Osteoblast (primary cell): Measurements from ENCODE around the gene MCFD2. TPM values are rescaled to one million over a fixed set of nuclear protein-coding genes. Genes with fewer than 3 reads are reported as not detected.
A peak's percentile ranks its signal among the peaks of the same experiment; 100 is the strongest.

Experiments
- DNase-seq: peaks from one replicate; pipeline ENCODE4 v3.0.0; 2011; ENCODE audit warnings: low spot score, mixed read lengths; ENCODE audit not compliant: insufficient read length; ENCODE audit errors: missing footprints
- H2AFZ ChIP-seq: 2 replicates; pipeline ENCODE4 v1.6.0; 2011; ENCODE audit warnings: mild to moderate bottlenecking, low read length
- H3K27ac ChIP-seq: 2 replicates; pipeline ENCODE4 v1.5.1; 2011; ENCODE audit warnings: mild to moderate bottlenecking, low read depth, low read length, moderate library complexity
- H3K27me3 ChIP-seq: 2 replicates; pipeline ENCODE4 v1.6.0; 2012; ENCODE audit warnings: mild to moderate bottlenecking, control low read depth, inconsistent platforms, low read length, moderate library complexity; ENCODE audit not compliant: insufficient read depth
- H3K36me3 ChIP-seq: 2 replicates; pipeline ENCODE4 v1.5.1; 2011; ENCODE audit warnings: mild to moderate bottlenecking, low read length, control low read depth, moderate library complexity; ENCODE audit not compliant: insufficient read depth
- H3K4me1 ChIP-seq: 2 replicates; pipeline ENCODE4 v1.5.1; 2011; ENCODE audit warnings: mild to moderate bottlenecking, low read length, control low read depth, moderate library complexity; ENCODE audit not compliant: insufficient read depth
- H3K4me2 ChIP-seq: 2 replicates; pipeline ENCODE4 v1.6.0; 2011; ENCODE audit warnings: mild to moderate bottlenecking, low read length; ENCODE audit not compliant: insufficient read depth
- H3K4me3 ChIP-seq: fragments of 200-600 bp; sonication (generic); 3 replicates; pipeline ENCODE4 v1.5.1; 2012; ENCODE audit warnings: mild to moderate bottlenecking, low read length, inconsistent platforms; ENCODE audit not compliant: insufficient read depth
- H3K79me2 ChIP-seq: 2 replicates; pipeline ENCODE4 v1.6.0; 2012; ENCODE audit warnings: mild to moderate bottlenecking, low read length, control low read depth, inconsistent platforms; ENCODE audit not compliant: insufficient read depth
- H3K9me3 ChIP-seq: 2 replicates; pipeline ENCODE4 v1.5.1; 2011; ENCODE audit warnings: low read depth, low read length, control low read depth
- H4K20me1 ChIP-seq: 2 replicates; pipeline ENCODE4 v1.6.0; 2012; ENCODE audit warnings: mild to moderate bottlenecking, low read length, control low read depth; ENCODE audit not compliant: insufficient read depth
- CTCF ChIP-seq: IDR thresholded peaks from 2 replicates; pipeline ENCODE4 v1.5.1; 2011; ENCODE audit warnings: mild to moderate bottlenecking, low read depth, low read length, moderate library complexity; ENCODE audit errors: extremely low read depth
- total RNA-seq: library from RNA; depleted of rRNA; stranded (reverse); fragments of >200 nt; gene quantifications from 2 replicates; pipeline ENCODE4 v1.2.3, GENCODE V29; 2012

The MCFD2 gene
- total RNA-seq, 1 donor = 136 TPM

GRCh38 chr2:46955764-46956163 is 40.2 kb upstream of the MCFD2 start:
- Histone ChIP-seq H3K36me3 (peaks cover 81% of the 10 kb centered on the region), H3K79me2 (peaks cover 56% of the 10 kb centered on the region), H3K4me3 (no peak overlapping the region), H3K4me2 (no peak overlapping the region), H3K4me1 (peaks cover 20% of the 10 kb centered on the region), H2AFZ (no peak overlapping the region), H3K9me3 (no peaks in the 10 kb centered on the region), H3K27me3 (no peaks in the 10 kb centered on the region), H3K27ac (peak overlapping the region; percentile 78), H4K20me1 (peaks cover 24% of the 10 kb centered on the region)
- DNase-seq = peak; percentile 71
- TF ChIP-seq CTCF = no peak

GRCh38 chr2:46954951-46955571 is 39.5 kb upstream of the MCFD2 start:
- no peaks in the 10 kb centered on the region for H3K9me3 ChIP-seq
- TF ChIP-seq CTCF = no peak
- H2AFZ ChIP-seq = peak overlapping the region; percentile 8
- peak overlapping the region; percentile 40 for H3K4me2 ChIP-seq
- peak; percentile 95 for DNase-seq
- peaks cover 20% of the 10 kb centered on the region for H3K4me1 ChIP-seq
- H3K36me3 ChIP-seq = peaks cover 83% of the 10 kb centered on the region
- peak overlapping the region; percentile 18 for H3K4me3 ChIP-seq
- H3K27ac ChIP-seq = peak overlapping the region; percentile 78
- H4K20me1 ChIP-seq = peaks cover 29% of the 10 kb centered on the region
- H3K79me2 ChIP-seq = peaks cover 56% of the 10 kb centered on the region
- H3K27me3 ChIP-seq = no peaks in the 10 kb centered on the region

- Histone ChIP-seq H3K4me1 (peaks cover 20% of the 10 kb centered on the region), H3K9me3 (no peaks in the 10 kb centered on the region), H3K27me3 (no peaks in the 10 kb centered on the region), H3K36me3 (peaks cover 58% of the 10 kb centered on the region), H3K4me3 (no peak overlapping the region), H4K20me1 (peaks cover 40% of the 10 kb centered on the region), H3K79me2 (peaks cover 74% of the 10 kb centered on the region), H3K27ac (no peak overlapping the region), H2AFZ (no peak overlapping the region), H3K4me2 (no peak overlapping the region)
- no peak for TF ChIP-seq CTCF
- DNase-seq = no peak
Measured at GRCh38 chr2:46952171-46952570, 36.6 kb upstream of the MCFD2 start.

- H3K4me3 ChIP-seq = no peak overlapping the region
- TF ChIP-seq CTCF = no peak
- H3K79me2 ChIP-seq = peaks cover 74% of the 10 kb centered on the region
- peaks cover 20% of the 10 kb centered on the region for H3K4me1 ChIP-seq
- no peak for DNase-seq
- no peaks in the 10 kb centered on the region for H3K27me3 ChIP-seq
- no peak overlapping the region for H3K4me2 ChIP-seq
- no peak overlapping the region for H3K27ac ChIP-seq
- no peak overlapping the region for H2AFZ ChIP-seq
- peaks cover 58% of the 10 kb centered on the region for H3K36me3 ChIP-seq
- no peaks in the 10 kb centered on the region for H3K9me3 ChIP-seq
- peaks cover 47% of the 10 kb centered on the region for H4K20me1 ChIP-seq
Measured at GRCh38 chr2:46951290-46952064, 35.9 kb upstream of the MCFD2 start.
